ENCODE measurements around the gene KCTD19.

KCTD19 gene

DNA sequence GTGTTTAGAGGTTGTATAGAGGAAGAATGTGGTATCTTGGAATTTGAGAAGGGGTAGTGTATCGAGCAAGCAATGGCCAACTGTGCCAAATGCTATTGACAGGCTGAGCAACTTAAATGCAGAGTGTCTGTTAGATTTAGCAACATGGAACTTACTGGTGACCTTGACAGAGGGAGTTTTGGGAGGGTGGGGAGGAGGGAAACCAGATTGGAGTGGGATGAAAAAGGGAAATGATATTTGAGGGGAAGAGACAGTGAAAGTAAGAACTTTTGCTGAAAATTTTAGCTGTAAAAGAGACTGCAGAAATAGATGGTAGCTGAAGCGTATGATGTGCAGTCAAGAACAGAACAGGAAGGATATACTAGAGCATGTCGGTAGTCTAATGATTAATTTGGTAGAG, 1.2 kb upstream of the KCTD19 start:
- DNase-seq (ENCODE audit: insufficient read length, low spot score): no peak
- no peak for FAIRE-seq

DNA sequence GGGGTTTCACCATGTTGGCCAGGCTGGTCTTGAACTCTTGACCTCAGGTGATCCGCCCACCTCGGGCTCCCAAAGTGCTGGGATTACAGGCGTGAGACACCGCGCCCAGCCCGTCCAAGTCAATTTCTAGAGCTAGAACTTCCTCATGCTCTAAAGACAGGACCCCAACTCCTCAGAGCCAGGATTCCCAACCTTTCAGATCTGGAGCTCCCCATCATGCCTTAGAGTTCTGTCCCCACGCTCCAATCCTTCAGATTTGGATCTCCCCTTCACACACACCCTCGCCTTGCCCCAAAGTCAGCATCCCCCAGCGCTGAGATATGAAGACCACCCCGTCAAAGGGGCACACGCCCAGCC, 448 bp downstream of the KCTD19 start:
- no peak for FAIRE-seq

DNA sequence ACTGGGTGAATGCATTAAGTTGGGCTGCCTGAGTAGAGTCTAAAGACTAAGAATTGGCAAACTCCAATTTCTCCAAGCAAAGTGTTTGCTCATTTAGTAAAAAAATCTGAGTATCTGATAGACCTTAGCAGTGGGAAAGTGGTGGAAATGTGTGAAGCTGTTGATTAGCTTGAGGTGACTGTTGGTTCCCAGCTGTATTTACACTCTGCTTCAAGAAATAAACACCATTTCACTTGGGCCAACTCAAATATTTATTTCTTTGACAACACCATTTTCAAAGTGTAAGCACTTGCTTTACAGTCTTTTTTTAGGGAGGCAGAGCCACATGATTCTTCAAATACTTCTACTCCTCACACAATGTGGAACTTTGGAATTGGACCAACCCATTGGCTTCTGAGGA, 8.7 kb downstream of the KCTD19 start:
- no peak for FAIRE-seq
- no peak for DNase-seq (ENCODE audit: insufficient read length, low spot score)

More for the DNA sequence above, 448 bp downstream of the KCTD19 start:
- no peak for DNase-seq (ENCODE audit: insufficient read length, low spot score)

DNA sequence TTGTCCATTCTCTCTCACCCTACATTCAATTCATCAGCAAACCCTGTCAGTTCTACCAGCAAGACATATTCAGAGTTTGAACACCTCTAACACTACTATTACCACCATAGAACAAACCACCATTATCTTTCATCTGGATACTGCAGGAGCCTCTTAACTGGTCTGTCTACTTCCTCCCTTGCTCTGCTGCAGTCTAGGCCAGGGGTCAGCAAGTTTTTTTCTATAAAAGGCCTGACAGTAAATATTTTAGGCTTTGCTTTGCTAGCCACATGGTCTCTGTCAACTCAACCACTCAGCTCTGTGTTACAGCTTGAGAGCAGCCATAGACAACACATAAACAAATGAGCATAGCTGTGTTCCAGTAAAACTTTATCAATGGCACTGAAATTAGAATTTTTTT, 13.8 kb downstream of the KCTD19 start:
- DNase-seq (ENCODE audit: insufficient read length, low spot score): no peak
- no peak for FAIRE-seq

DNA sequence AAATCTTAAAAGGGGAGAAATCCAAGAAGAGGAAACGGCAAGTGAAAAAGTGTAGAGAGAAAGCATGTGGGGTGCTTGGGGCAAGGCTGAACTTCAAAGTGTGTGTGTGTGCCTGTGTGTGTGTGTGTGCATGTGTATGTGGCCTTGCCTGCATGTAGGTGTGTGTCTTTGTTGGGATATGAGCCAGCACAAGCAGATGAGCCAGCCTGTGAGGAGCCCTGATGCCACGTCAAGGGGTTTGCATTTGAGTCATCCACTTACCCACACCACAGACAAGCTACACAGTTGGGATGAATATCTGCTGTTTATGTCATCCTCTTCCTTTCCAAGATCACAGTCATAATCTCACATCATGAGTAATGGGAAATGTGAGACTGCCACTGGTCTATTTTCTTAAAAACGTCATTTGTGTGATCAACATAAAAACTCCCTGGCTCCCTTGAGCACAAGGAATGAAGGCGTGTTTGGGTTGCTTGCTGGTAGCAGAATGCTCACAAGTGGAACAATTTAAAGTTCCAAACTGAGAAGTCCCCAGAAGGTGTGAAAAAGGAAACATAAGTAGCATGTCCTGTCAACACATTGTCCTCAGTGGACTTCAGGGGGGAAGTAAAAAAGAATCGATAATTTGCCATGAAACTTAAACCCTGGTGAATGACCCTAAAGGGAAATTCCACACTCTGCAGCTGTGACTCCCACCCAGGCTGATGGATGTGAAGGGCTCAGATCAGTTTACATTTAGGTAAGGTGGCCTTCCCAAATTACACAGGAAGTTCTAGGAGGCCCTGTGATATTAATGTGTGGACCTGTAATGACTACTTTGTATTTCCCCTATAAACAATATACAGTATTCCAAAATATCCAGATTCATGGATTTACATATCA, 14.7 kb downstream of the KCTD19 start:
- DNase-seq (ENCODE audit: insufficient read length, low spot score) (no peak), FAIRE-seq (peak; percentile 63)

DNA sequence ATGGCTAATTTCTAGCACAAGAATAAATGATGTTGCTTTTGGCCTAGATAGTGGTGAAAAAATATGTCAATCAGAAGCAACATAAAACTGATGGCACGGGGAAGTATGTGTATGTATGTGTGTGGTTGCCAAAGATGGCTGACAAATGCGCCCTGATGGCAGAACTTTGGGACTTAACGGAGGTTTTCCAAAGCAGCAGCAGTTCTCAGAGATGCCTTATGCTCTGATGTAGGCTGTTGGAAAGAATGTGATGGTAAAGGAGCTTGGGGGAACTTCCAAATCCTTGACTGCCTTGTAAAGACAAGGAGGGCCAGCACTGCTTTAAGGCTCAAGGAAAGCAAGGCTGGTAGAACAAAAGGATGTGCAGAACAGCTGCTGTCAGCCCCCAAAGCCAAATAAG, 16.0 kb downstream of the KCTD19 start:
- no peak for FAIRE-seq
- no peak for DNase-seq (ENCODE audit: insufficient read length, low spot score)

DNA sequence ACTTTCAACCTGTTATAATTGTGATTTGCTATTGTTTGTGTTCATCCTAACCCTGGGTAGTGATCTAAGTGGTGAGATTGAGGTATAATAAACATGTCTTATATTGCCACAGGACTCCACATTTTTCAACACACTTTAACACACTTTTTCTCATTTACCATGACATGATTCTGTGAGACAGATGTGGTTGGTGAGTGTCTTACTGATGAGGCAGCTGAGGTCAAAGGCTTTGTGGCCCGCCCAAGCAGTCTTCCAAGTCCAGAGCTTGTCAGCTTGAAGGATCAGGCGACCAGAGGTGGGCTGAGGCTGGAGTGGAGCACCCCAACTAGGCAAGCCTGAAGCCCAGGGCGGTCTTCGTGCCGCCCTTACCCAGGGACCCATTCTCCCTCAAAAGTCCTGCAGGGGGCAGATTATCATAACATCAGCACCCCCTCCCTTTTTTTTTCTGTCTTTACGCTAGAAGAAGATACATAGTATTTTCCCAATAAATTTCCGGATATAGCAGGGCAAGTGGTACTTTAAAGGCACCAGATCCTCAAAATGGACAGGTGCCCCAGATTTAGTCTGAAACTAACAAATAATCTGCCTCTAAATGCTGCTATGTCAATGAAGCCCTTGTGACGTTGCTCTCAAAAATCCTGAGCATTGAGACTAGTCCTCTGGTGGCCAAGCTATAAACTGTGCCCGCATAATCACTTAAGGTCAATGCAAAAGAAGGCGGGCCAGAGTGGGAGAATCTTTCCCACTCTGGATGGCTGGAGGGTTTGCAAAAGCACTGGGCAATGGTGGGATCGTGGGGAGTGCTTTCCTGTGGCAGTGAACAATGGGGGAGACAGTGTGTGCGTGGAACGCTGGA, 21.1 kb downstream of the KCTD19 start:
- DNase-seq (ENCODE audit: insufficient read length, low spot score) (no peak), FAIRE-seq (no peak)

DNA sequence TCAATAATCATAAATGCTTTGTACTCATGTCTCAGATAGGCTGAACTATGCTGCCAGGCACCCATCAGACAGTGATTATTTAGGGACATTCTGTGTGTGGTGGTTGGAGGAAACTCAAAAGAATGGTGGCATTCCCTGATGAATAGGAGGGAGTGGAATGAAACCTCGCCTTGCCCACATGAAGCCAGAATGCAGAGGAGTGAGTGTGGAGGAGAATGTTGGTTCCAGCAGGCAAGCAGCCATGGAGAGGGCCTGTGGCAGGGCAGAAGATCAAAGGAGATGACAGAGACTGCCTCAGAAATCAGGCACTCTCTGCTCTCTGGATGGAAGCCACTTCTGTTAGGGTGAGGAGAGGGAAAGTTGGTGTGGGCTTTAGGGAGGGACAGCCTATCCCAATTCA, 22.5 kb downstream of the KCTD19 start:
- no peak for FAIRE-seq
- DNase-seq (ENCODE audit: insufficient read length, low spot score): no peak

DNA sequence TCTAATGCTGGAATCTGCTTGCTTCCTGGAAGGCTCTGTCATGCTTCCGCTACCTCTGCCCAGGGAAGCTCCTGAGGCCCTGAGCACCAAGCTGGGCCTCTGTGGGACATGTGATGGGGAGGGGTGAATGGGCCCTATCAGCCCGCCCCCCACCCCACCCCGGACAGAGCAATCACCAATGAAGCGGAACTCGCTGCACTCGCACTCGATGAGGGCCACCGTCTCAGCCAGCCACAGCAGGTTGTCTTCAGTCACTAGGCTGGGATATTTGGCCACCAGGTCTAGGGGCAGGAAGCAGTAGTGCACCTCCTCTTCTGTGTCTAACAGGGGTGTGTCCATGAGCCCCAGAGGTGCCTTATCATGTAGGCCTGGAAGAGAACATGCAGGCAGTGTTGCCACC, 23.6 kb downstream of the KCTD19 start:
- DNase-seq (ENCODE audit: insufficient read length, low spot score) (no peak), FAIRE-seq (no peak)

DNA sequence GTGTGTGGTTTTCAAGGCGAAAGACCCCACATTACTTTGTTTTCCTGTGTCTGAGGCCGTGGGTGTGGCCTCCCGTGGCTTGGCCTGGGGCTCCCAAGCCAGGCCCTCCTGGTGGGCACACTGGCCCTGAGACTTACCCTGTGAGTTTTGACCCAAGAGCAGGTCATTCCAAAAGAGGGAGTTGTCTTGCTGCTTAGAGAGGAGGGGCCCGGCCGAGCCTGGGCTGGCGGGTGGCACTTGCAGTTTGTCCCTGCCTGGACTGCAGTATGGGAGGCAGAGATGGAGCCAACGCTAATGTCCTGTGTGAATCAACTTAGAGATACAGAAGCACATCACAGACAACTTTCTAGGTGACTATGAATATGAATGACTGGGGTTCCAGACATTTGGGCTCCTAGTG, 24.5 kb downstream of the KCTD19 start:
- FAIRE-seq (no peak), DNase-seq (ENCODE audit: insufficient read length, low spot score) (no peak)

DNA sequence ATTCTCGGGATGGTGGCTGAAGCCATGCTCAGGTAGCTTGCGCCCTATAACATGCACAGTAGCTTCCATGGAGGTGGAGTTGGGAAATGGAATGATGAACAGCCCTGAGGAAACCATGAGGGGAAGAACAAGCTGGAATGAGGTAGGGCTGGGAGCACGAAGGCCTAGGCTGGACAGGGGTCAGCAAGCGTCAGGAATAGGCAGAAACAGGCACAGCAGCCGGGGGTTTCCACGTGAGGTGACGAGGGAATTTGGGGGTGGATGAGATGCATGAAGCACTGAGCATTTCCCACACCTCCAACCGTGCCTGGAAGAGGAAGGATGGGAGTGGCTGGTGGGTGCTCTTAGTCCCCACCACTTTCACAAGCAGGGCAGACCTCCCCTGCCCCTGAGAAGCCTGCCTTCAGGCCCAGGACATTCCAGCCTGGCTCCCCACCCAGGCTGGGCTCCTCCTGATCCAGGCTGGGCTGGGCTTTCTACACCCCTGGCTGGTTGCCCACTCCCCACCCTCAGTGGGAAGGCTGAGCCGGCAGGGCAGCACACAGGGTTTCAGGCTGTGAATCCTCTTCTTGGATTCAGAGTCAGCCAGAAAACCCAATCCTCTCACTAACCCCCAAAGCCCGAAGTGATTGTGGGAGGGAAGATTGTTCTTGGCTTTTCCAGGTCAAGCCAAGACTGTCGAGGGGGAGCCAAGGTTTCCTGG, 25.3 kb downstream of the KCTD19 start:
- DNase-seq (ENCODE audit: insufficient read length, low spot score) (no peak), FAIRE-seq (no peak)

DNA sequence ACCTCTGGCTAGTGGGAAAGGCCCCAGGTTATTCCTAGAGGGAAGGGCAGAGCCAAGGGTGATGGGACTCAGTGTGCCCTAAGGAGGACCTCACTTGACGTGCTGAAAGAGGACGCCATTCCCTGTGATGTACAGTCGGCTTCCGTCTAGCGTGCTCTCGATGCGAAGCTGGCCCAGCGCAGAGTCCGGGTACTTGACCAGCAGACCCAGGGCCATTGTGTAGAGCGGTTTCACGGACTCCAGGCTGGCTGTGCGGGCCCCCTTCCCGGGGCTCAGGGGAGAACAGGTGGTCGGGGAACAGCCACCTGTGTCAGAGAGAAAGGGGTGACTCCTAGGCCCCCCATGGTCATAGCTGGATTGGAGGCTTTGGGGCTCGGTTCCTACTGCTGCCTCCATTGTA, 27.3 kb downstream of the KCTD19 start:
- FAIRE-seq (no peak), DNase-seq (ENCODE audit: insufficient read length, low spot score) (no peak)

DNA sequence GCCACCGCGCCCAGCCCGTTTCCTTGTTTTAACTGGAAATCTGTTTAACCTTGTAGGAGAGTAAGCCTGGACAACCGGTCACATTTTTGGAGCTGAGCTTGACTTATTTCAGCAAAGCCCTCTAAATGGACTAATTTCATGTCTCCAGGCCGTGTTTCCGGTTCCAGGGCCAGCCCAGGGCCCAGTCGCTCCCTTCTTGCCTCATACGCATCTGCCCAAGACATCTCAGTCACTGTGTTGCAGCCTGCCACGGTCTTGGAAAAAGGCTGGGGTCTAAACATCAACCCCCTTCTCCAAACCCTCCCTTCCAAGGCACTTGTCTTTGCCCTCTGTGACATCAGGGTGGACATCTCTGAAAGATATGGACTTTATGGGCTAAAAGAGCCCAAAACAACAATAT, 28.3 kb downstream of the KCTD19 start:
- DNase-seq (ENCODE audit: insufficient read length, low spot score) (no peak), FAIRE-seq (no peak)

DNA sequence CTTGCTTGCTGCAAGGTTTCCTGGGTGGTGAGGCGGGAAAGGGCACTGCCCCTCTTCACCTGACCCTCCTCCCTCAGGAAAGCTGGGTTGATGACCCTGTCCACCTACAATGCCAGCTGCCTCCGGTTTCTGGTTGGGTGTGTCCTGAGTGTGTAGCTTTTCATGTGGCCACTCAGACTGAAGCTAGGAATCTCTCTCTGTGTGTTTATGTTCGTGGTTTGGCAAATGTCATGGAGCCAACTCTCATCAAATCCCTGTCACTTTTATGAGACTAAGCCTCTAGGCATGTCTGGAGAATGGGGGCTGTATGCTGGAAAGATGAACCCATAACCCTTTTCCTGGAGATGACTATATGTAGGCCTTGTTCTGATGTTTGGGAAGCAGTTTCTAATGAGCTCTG, 30.1 kb downstream of the KCTD19 start:
- no peak for DNase-seq (ENCODE audit: insufficient read length, low spot score)
- FAIRE-seq: no peak

DNA sequence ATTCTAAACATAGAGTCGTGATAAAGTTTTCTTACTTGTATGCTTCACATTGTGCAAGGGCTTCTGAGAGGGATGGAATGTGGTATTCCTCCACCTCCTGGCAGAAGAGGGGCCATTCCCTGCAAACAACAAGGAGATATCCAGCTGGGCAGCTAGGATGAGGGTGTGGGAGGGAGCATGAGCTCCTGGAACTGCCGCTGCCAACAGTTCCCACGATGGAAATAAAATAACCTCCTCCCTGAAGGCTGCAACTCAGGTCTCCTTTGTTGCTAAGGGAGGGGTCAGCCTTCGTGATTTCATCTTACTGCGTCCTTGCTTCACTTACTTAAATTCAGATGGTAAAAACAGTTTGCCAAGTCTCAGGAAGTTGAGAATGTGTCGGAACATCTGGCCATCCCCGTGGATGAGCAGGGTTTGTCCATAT, 31.6 kb downstream of the KCTD19 start:
- no peak for FAIRE-seq
- DNase-seq (ENCODE audit: insufficient read length, low spot score): no peak

DNA sequence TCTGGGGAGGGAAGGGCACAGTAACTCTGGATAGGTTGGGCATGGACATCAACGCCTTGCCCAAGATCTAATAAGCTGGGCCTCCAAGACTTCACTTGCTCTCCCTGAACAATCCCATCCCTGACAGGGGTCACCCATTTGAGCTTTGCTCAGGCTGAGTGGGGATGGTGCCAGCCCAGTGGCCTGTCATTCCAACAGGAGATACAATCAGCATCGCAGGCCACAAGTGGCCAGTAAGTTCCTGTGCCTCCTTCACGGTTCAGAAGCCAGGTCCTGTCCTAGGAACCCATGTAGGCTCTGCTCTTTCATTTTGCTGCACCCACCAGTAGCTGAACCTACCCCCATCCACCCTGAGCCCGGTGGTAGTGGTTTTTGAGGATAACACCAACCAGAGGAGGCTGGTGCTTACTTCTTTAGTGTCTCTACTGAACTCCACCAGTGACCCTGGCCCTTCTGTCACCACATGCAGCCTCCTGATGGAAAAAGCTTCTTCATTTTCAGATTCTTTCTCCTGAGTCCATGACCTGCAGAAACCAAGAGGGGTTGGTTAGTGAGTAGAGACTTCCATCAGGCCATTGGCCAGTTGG, 32.3 kb downstream of the KCTD19 start:
- FAIRE-seq (no peak), DNase-seq (ENCODE audit: insufficient read length, low spot score) (no peak)

DNA sequence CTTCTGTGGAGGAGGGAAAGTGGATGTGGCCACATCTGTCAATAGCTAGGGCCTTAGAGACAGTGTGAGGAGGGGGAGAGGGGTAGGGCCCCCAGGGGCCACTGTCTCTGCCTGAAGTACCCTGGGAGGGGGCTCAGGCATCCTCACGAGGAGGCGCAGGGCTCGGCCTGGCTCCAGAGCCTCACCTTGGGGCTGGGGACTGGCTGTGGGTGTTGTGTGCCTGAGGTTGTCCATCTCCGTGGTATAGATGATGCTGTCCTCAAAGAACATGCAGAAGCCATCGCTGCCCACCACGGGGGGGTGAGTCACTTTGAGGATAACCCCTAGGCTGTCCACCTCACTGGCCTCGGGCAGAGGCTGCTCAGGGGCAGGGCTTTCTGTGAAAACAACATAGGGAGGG, 35.1 kb downstream of the KCTD19 start:
- no peak for DNase-seq (ENCODE audit: insufficient read length, low spot score)
- no peak for FAIRE-seq

DNA sequence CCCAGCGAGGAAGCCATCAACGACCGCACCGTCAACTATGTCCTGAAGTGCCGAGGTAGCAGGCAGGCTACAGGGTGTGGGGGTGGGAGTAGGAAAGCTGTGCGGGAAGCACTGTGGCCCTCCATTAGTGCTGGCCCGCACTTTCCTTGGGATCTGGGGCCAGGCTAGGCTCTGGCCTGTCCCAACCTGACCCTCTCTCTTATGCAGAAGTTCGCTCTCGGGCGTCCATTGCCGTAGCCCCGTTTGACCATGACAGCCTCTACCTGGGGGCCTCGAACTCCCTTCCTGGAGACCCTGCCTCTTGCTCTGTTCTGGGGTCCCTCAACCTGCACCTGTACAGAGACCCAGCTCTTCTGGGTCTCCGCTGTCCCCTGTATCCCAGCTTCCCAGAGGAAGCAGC, 38.6 kb downstream of the KCTD19 start:
- FAIRE-seq (no peak), DNase-seq (ENCODE audit: insufficient read length, low spot score) (no peak)

DNA sequence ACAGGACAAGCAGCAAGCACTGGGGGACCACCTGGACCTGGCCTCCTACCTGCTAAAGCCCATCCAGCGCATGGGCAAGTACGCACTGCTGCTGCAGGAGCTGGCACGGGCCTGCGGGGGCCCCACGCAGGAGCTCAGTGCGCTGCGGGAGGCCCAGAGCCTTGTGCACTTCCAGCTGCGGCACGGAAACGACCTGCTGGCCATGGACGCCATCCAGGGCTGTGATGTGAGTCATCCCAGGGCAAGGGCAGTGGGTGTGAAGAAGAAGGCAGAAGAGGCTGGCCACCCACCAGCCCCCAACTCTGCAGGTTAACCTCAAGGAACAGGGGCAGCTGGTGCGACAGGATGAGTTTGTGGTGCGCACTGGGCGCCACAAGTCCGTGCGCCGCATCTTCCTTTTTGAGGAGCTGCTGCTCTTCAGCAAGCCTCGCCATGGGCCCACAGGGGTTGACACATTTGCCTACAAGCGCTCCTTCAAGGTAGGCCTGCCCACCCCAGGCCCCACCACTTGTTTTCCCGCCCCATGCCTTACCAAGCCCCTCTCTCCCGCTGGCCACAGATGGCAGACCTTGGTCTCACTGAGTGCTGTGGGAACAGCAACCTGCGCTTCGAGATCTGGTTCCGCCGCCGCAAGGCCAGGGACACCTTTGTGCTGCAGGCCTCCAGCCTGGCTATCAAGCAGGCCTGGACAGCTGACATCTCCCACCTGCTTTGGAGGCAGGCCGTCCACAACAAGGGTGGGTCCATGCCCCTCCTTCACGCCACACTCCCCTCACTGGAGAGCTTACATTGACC, 39.9 kb downstream of the KCTD19 start:
- DNase-seq (ENCODE audit: insufficient read length, low spot score) (no peak), FAIRE-seq (no peak)

All from GM19239 (cell line).